ENCODE data around the gene ACO2. TPM values are rescaled to one million over a fixed set of nuclear protein-coding genes. Genes with fewer than 3 reads are reported as not detected.
"Not testable (repeated sequence)": the region's sequence is repeated elsewhere in the genome, so short reads cannot be mapped to it uniquely, and the experiment has no call there.

Gene ACO2
- total RNA-seq, 1 donor from 2014 or later: 83.5 TPM

DNA sequence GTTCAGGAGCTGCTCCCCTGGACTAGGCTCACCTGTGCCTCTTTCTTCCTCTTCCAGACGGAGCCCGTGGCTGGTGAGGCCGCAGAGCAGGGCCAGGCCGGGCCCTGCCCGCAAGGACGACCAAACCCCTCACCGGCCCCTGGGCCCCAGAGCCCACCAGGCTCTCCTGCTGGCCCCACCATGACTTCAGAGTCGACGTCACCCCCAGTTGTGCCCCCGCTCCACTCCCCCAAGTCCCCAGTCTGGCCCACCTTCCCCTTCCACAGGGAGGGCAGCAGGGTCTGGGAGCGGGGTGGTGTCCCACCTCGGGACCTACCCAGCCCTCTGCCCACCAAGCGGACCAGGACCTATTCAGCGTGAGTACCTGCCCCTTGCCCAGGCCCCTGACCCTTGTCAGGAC, 102.9 kb downstream of the ACO2 start:
- H3K4me1 Mint-ChIP-seq (ENCODE audit: unreplicated experiment): no peaks in the 10 kb centered on the region
- no peak overlapping the region for H3K4me3 Mint-ChIP-seq (ENCODE audit: unreplicated experiment)
- DNase-seq (ENCODE audit: low spot score): no peak
- TF ChIP-seq, protein P1, sequence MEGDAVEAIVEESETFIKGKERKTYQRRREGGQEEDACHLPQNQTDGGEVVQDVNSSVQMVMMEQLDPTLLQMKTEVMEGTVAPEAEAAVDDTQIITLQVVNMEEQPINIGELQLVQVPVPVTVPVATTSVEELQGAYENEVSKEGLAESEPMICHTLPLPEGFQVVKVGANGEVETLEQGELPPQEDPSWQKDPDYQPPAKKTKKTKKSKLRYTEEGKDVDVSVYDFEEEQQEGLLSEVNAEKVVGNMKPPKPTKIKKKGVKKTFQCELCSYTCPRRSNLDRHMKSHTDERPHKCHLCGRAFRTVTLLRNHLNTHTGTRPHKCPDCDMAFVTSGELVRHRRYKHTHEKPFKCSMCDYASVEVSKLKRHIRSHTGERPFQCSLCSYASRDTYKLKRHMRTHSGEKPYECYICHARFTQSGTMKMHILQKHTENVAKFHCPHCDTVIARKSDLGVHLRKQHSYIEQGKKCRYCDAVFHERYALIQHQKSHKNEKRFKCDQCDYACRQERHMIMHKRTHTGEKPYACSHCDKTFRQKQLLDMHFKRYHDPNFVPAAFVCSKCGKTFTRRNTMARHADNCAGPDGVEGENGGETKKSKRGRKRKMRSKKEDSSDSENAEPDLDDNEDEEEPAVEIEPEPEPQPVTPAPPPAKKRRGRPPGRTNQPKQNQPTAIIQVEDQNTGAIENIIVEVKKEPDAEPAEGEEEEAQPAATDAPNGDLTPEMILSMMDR (IDR thresholded peaks at IDR 0.05; ENCODE audit: unreplicated experiment): no peak
- no peaks in the 10 kb centered on the region for H3K9me3 Mint-ChIP-seq (ENCODE audit: unreplicated experiment)
- H3K27ac Mint-ChIP-seq (ENCODE audit: unreplicated experiment): no peak overlapping the region
- H3K36me3 Mint-ChIP-seq (ENCODE audit: low read depth, unreplicated experiment): no peaks in the 10 kb centered on the region
- peaks cover 5% of the 10 kb centered on the region for H3K27me3 Mint-ChIP-seq (ENCODE audit: unreplicated experiment)

DNA sequence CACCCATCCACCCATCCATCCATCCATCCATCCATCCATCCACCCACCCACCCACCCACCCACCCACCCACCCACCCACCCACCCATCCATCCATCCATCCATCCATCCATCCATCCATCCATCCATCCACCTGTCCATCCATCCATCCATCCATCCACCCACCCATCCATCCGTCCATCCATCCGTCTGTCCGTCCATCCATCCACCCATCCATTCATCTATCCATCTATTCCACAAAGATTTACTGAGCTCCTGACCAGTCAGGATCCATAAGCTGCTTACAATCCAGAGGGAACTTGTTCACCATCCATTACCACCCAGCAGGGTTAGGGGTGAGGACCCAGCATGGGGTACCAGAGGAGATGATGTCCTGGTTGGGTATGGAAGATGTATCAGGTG, 103.4 kb downstream of the ACO2 start:
- H3K36me3 Mint-ChIP-seq (ENCODE audit: low read depth, unreplicated experiment); H3K4me3 Mint-ChIP-seq (ENCODE audit: unreplicated experiment); H3K27ac Mint-ChIP-seq (ENCODE audit: unreplicated experiment); H3K27me3 Mint-ChIP-seq (ENCODE audit: unreplicated experiment); DNase-seq (ENCODE audit: low spot score); H3K9me3 Mint-ChIP-seq (ENCODE audit: unreplicated experiment); H3K4me1 Mint-ChIP-seq (ENCODE audit: unreplicated experiment): not testable (repeated sequence)

GRCh38 chr22:41573677-41574076, 104.8 kb downstream of the ACO2 start:
- Mint-ChIP-seq H3K4me3 (ENCODE audit: unreplicated experiment) (no peak overlapping the region), H3K36me3 (ENCODE audit: low read depth, unreplicated experiment) (no peaks in the 10 kb centered on the region), H3K27ac (ENCODE audit: unreplicated experiment) (no peak overlapping the region), H3K4me1 (ENCODE audit: unreplicated experiment) (no peaks in the 10 kb centered on the region), H3K9me3 (ENCODE audit: unreplicated experiment) (no peaks in the 10 kb centered on the region), H3K27me3 (ENCODE audit: unreplicated experiment) (peaks cover 5% of the 10 kb centered on the region)
- DNase-seq (ENCODE audit: low spot score): no peak
- TF ChIP-seq, protein P1 (IDR thresholded peaks at IDR 0.05; ENCODE audit: unreplicated experiment): no peak

DNA sequence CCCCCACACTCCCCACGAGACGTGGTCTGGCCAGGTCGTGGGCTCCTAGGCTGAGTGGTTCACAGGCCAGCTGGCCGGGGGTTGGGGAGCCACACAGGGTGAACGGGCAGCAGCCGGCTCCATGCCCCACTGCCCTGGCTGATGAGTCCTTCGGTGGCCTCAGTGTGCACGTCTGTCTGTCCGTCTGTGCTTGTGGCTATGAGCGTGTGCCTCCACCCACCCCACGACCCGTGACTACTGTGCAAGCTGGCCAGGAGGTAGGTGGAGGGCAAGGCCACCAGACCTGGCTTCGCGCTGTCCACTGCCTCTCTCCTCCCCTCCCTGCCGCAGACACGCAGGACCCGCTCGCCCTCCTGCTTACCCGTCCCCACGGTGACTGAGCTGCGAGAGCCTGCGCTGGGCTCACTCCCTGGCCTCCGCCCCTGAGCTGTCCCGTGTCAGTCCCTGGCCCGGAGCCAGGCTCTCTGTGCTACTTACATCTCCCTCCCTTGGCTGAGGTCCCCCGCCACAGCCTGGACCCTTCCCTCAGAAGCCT, 106.0 kb downstream of the ACO2 start:
- Mint-ChIP-seq H3K4me1 (ENCODE audit: unreplicated experiment) (no peaks in the 10 kb centered on the region), H3K9me3 (ENCODE audit: unreplicated experiment) (no peaks in the 10 kb centered on the region), H3K27ac (ENCODE audit: unreplicated experiment) (no peak overlapping the region), H3K36me3 (ENCODE audit: low read depth, unreplicated experiment) (no peaks in the 10 kb centered on the region), H3K27me3 (ENCODE audit: unreplicated experiment) (no peaks in the 10 kb centered on the region), H3K4me3 (ENCODE audit: unreplicated experiment) (no peak overlapping the region)
- DNase-seq (ENCODE audit: low spot score): no peak
- TF ChIP-seq, protein P1 (IDR thresholded peaks at IDR 0.05; ENCODE audit: unreplicated experiment): no peak

DNA sequence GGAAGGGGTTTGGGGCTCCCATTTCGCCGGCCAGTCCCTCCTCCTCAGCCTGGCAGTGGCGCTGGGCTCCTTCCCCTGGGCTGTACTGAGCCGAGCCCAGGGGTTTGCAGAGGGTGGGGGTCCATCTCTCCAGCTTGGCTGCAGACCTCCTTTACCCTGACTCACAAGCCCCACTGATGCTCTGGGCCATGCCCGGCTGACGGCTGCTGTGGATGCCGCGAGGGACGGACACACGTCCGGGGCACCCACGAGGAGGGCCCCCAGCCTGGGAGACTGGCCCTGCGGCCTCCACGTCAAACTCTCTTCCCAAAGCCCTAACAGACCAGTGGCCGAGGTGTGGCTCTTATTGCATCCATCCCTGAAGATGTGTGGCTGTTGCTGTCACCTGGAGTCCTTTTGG, 106.6 kb downstream of the ACO2 start:
- Mint-ChIP-seq H3K36me3 (ENCODE audit: low read depth, unreplicated experiment) (no peaks in the 10 kb centered on the region), H3K4me3 (ENCODE audit: unreplicated experiment) (no peak overlapping the region), H3K27me3 (ENCODE audit: unreplicated experiment) (no peaks in the 10 kb centered on the region), H3K4me1 (ENCODE audit: unreplicated experiment) (no peaks in the 10 kb centered on the region), H3K27ac (ENCODE audit: unreplicated experiment) (no peak overlapping the region), H3K9me3 (ENCODE audit: unreplicated experiment) (no peaks in the 10 kb centered on the region)
- TF ChIP-seq, protein P1 (IDR thresholded peaks at IDR 0.05; ENCODE audit: unreplicated experiment): no peak
- DNase-seq (ENCODE audit: low spot score): no peak

All from endothelial cell (in vitro differentiated cells).